Adrenal gland (tissue), 12 donors: ENCODE results near the gene RANBP10. TPM values are rescaled to one million over a fixed set of nuclear protein-coding genes. Genes with fewer than 3 reads are reported as not detected.

ENCODE experiments used
- DNase-seq, 7 donors: peaks; one replicate each; pipeline ENCODE4 v3.0.0-alpha.2; 2019 to 2020
- H3K27ac ChIP-seq, 5 donors: fragments of 200-600 bp; sonication (generic) in 4 of 5; 1 replicate in 3 of 5; 2 replicates in 2 of 5; pipeline versions ENCODE4 v1.5.1 to v1.8.0; 2016 to 2020; ENCODE audit warnings: mild to moderate bottlenecking in 1 of 5
- H3K27me3 ChIP-seq: fragments of 200-600 bp; 2 replicates; pipeline ENCODE4 v1.8.0; 2021
- H3K36me3 ChIP-seq, 2 donors: fragments of 200-600 bp; replicated peaks in 1 of 2; 1 replicate in 1 of 2; 2 replicates in 1 of 2; pipeline versions ENCODE4 v1.5.1 to v1.8.0; 2018 to 2022
- H3K4me1 ChIP-seq, 2 donors: fragments of 200-600 bp; replicated peaks in 1 of 2; 1 replicate in 1 of 2; 2 replicates in 1 of 2; pipeline versions ENCODE4 v1.5.1 to v1.8.0; 2018 to 2021
- H3K4me3 ChIP-seq, 4 donors: fragments of 200-600 bp; sonication (generic) in 3 of 4; one replicate each; pipeline ENCODE4 v1.5.1; 2016 to 2018
- H3K9me3 ChIP-seq, 3 donors: fragments of 200-600 bp; sonication (generic) in 1 of 3; replicated peaks in 1 of 3; 1 replicate in 2 of 3; 2 replicates in 1 of 3; pipeline versions ENCODE4 v1.5.1 to v1.8.0; 2016 to 2021
- CTCF ChIP-seq, 6 experiments: fragments of 450-650 bp in 4 of 6; fragments of 200-600 bp in 2 of 6; sonication (generic) in 1 of 6; IDR thresholded peaks; 1 replicate in 5 of 6; 2 replicates in 1 of 6; pipeline versions ENCODE4 v1.5.1 to v1.8.0; 2016 to 2021; ENCODE audit warnings: antibody characterized with exemption in 6 of 6, mild to moderate bottlenecking in 2 of 6, moderate library complexity in 1 of 6
- POLR2A ChIP-seq, 2 donors: fragments of 450-650 bp; IDR thresholded peaks; one replicate each; pipeline ENCODE4 v1.6.1; 2017; ENCODE audit warnings: antibody characterized with exemption in 2 of 2, mild to moderate bottlenecking in 2 of 2, moderate library complexity in 1 of 2
- WGBS, 4 donors: extraction: QIAGEN DNeasy Blood & Tissue Kit in 2 of 4; methylation state at CpG; one replicate each; pipeline versions ENCODE4 v1.1.5 to v1.1.7; 2013 to 2017; 5-methylcytosine and 5-hydroxymethylcytosine counted together
- intact Hi-C, 2 donors: fragments of 100-400 bp; cut with DNase I; formaldehyde crosslinking; loops; one replicate each; pipeline versions ENCODE4 v1.14.1 to v1.15.0; 2022 to 2023
- polyA plus RNA-seq, 3 donors: library from polyadenylated mRNA; stranded (reverse); fragments of 200-250 nt in 2 of 3; fragments of 350-450 nt in 1 of 3; fragmentation: Illumina TruSeq in 1 of 3; extraction: RNeasy Lipid Tissue Mini Kit (QIAGEN cat#74804) in 1 of 3; gene quantifications; one replicate each; pipeline ENCODE4 v1.2.3, GENCODE V29; 2013 to 2014
- total RNA-seq, 9 donors: library from RNA; depleted of rRNA in 4 of 9; stranded (reverse); fragments of >200 nt in 4 of 9; fragments of 120-200 nt in 1 of 9; fragmentation: NEBNext Ultra II Directional in 1 of 9; extraction: Animal tissue kit (Norgen Biotek cat#: 25700) in 1 of 9; gene quantifications; one replicate each; pipeline versions ENCODE4 v1.1.0 to v1.2.4, GENCODE V29; 2013 to 2023
- donor health status: healthy with polysubstance abuse.
- donor health status: Bipolar disorder and iron deficiency.
- donor health status: DM: yes; HTN: yes; CAD: no.
- donor health status: DM: no; HTN: no; CAD: no.
- donor health status: DM: no; HTN: no; CAD: no.
- donor health status: DM: yes; HTN: yes; CAD: no.

The RANBP10 gene
- total and polyA plus RNA-seq, 12 donors, result 9.4 to 74.1 (median 21.6) TPM

GRCh38 chr16:67748834-67749233, 57.5 kb downstream of the RANBP10 start:
- WGBS, 4 donors, result 97 to 100% (median 97%) methylated on average over 3 of the region's 3 CpGs
- Histone ChIP-seq H3K4me1 (peaks cover 0 to 10% of the 10 kb centered on the region in 2 donors), H3K27ac (no peak overlapping the region), H3K9me3 (no peaks in the 10 kb centered on the region), H3K4me3 (no peak overlapping the region), H3K36me3 (peaks cover 0 to 6% of the 10 kb centered on the region in 2 donors), H3K27me3 (no peaks in the 10 kb centered on the region)
- intact Hi-C loops, result no loop called here
- no peak for DNase-seq
- no peak for TF ChIP-seq POLR2A (IDR thresholded peaks at IDR 0.05)
- TF ChIP-seq CTCF (IDR thresholded peaks at IDR 0.05), result no peak

- H3K27me3 ChIP-seq, result no peaks in the 10 kb centered on the region
- no peak overlapping the region for H3K4me3 ChIP-seq
- H3K27ac ChIP-seq, result no peak overlapping the region
- H3K4me1 ChIP-seq, result peaks cover 0 to 10% of the 10 kb centered on the region in 2 donors
- intact Hi-C loops, result no loop called here
- no peaks in the 10 kb centered on the region for H3K9me3 ChIP-seq
- H3K36me3 ChIP-seq, result peaks cover 0 to 26% of the 10 kb centered on the region in 2 donors
- no peak for DNase-seq
- TF ChIP-seq POLR2A (IDR thresholded peaks at IDR 0.05) (no peak), CTCF (IDR thresholded peaks at IDR 0.05) (no peak)
Observed at GRCh38 chr16:67746846-67747245, 59.5 kb downstream of the RANBP10 start.

GRCh38 chr16:67741118-67741517, 65.2 kb downstream of the RANBP10 start:
- H3K27me3 ChIP-seq, result no peaks in the 10 kb centered on the region
- 46 to 63% (median 48%) methylated on average over 4 of the region's 4 CpGs for WGBS, 4 donors
- intact Hi-C loops, result no loop called here

DNA sequence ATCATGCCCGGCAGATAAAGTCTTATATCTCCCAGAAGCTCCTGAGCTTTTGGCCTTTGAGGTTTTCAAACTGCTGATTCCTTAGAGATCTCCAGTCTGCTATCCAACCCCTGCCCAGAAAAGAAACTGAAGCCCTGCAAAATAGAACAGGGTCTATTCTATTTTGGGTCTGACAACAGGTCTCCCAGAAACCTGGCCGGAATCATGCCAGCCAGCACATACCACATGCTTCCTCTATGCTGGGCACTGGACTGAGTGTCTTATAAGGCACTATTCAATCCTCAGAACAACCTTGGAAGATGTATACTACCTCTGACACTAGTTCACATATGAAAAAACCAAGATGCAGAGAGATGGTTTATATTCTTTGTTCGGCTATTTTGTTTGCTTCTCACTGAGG, 66.0 kb downstream of the RANBP10 start:
- H3K27me3 ChIP-seq, result no peaks in the 10 kb centered on the region
- DNase-seq, result no peak
- TF ChIP-seq CTCF (IDR thresholded peaks at IDR 0.05), result no peak
- TF ChIP-seq POLR2A (IDR thresholded peaks at IDR 0.05), result no peak
- peaks cover 0 to 27% of the 10 kb centered on the region in 2 donors for H3K36me3 ChIP-seq
- no peaks in the 10 kb centered on the region for H3K9me3 ChIP-seq
- WGBS, 4 donors, result 94 to 95% (median 95%) methylated on average over 2 to 3 of the region's 3 CpGs
- H3K4me1 ChIP-seq, result no peaks in the 10 kb centered on the region
- intact Hi-C loops, result no loop called here
- H3K27ac ChIP-seq, result peak overlapping the region in 2 of 5 donors; percentile 11 to 13
- H3K4me3 ChIP-seq, result no peak overlapping the region

More at GRCh38 chr16:67741118-67741517, 65.2 kb downstream of the RANBP10 start:
- Histone ChIP-seq H3K9me3 (no peaks in the 10 kb centered on the region), H3K27ac (peak overlapping the region in 2 of 5 donors; percentile 5 to 13), H3K4me3 (no peak overlapping the region), H3K4me1 (no peaks in the 10 kb centered on the region), H3K36me3 (peaks cover 0 to 27% of the 10 kb centered on the region in 2 donors)
- peak; percentile 37 to 80 (median 61) for DNase-seq
- no peak for TF ChIP-seq CTCF (IDR thresholded peaks at IDR 0.05)
- no peak for TF ChIP-seq POLR2A (IDR thresholded peaks at IDR 0.05)
